GM12865 (cell line): Measurements from ENCODE around the gene GLT8D2.
"Not testable (repeated sequence)": the region's sequence is repeated elsewhere in the genome, so short reads cannot be mapped to it uniquely, and the experiment has no call there.

Experiments used
- DNase-seq: peaks from one replicate; pipeline ENCODE4 v3.0.0; 2010; ENCODE audit warnings: low read depth
- H3K4me3 ChIP-seq: 2 replicates; pipeline ENCODE4 v1.5.1; 2011; ENCODE audit warnings: mild to moderate bottlenecking, low read depth, low read length, control low read depth
- CTCF ChIP-seq: IDR thresholded peaks from 2 replicates; pipeline ENCODE4 v1.5.1; 2011; ENCODE audit warnings: low read length, control low read depth, low read depth, inconsistent platforms; ENCODE audit not compliant: insufficient read depth; ENCODE audit errors: missing control alignments

The GLT8D2 gene

GRCh38 chr12:104022786-104023185 is 27.2 kb downstream of the GLT8D2 start:
- no peak overlapping the region for H3K4me3 ChIP-seq
- DNase-seq = no peak
- no peak for TF ChIP-seq CTCF

DNA sequence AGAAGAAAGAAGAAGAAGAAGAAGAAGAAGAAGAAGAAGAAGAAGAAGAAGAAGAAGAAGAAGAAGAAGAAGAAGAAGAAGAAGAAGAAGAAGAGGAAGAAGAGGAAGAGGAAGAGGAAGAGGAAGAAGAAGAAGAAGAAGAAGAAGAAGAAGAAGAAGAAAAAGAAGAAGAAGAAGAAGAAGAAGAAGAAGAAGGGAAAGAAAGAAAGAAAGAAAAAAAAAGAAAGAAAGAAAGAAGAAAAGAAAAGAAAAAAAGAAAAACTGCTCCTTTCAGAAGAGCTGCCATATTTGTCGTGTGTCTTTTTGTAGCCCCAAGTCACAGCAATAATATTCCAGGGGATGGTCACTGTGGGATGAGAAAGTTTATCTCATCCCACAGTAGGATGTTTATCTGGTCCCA is 28.1 kb downstream of the GLT8D2 start:
- DNase-seq, H3K4me3 ChIP-seq: not testable (repeated sequence)

DNA sequence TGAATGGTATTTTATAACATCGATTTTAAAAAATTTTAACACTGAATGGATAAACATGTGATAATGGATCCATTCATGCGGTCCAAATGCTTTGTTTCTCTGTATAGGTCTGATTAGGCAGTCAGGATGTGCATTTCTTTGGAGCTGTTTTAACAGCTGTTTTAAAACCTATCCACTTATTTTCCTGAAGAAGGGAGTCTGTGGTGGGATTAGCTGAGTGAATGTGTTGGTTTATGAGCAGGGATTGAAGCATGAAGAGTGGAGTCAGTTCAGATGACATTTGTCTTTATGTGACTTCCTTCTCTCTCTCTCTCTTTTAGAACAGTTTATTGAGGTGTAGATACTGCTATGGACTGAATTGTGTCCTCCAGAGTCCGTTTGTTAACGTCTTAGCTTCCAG is 37.7 kb downstream of the GLT8D2 start:
- no peak for DNase-seq
- no peak overlapping the region for H3K4me3 ChIP-seq
- TF ChIP-seq CTCF = no peak

- DNase-seq = no peak
- no peak overlapping the region for H3K4me3 ChIP-seq
- no peak for TF ChIP-seq CTCF
Observed at GRCh38 chr12:104011253-104011652, 38.7 kb downstream of the GLT8D2 start.

GRCh38 chr12:104010606-104011169 is 39.3 kb downstream of the GLT8D2 start:
- DNase-seq = no peak
- no peak overlapping the region for H3K4me3 ChIP-seq
- TF ChIP-seq CTCF = no peak

- no peak for DNase-seq
- H3K4me3 ChIP-seq = no peak overlapping the region
- no peak for TF ChIP-seq CTCF
Observed at GRCh38 chr12:104010121-104010520, 39.9 kb downstream of the GLT8D2 start.

- TF ChIP-seq CTCF = no peak
- no peak for DNase-seq
- no peak overlapping the region for H3K4me3 ChIP-seq
Observed at GRCh38 chr12:104006929-104007328, 43.1 kb downstream of the GLT8D2 start.
